K562 (cell line): ENCODE data around the gene FAM53B. TPM values are rescaled to one million over a fixed set of nuclear protein-coding genes. Genes with fewer than 3 reads are reported as not detected.

ENCODE experiments used
- ATAC-seq: fragments of 200-7000 bp; cut with Tn5 transposase; 3 replicates; pipeline ENCODE4 v1.9.1; 2020; ENCODE audit warnings: moderate library complexity
- BruUV-seq: library from RNA; stranded (reverse); fragments of 400-500 nt; replicated peaks from 2 replicates; lab custom pipeline; 2021; lab: Mats Ljungman, UMichigan
- CTCF ChIA-PET: fragments of 300-600 bp; formaldehyde crosslinking; extraction: SDS; loops from one replicate; lab custom pipeline; 2021; ENCODE audit warnings: low intra/inter-chr PET ratio; lab: Yijun Ruan, JAX
- POLR2A ChIA-PET: fragments of 300-600, 350-650 bp; sonication (Branson Sonifier 250); formaldehyde crosslinking; extraction: SDS; loops from one replicate; lab custom pipeline; 2021; ENCODE audit warnings: antibody characterized with exemption, inconsistent platforms; lab: Yijun Ruan, JAX
- DNase-seq, 4 experiments: peaks; one replicate each; pipeline versions ENCODE4 v3.0.0 to v3.0.0-alpha.2; 2011 to 2018; ENCODE audit warnings: low spot score in 3 of 4, mixed read lengths in 3 of 4; ENCODE audit errors: extremely low read depth in 1 of 4
- FAIRE-seq: peaks from 2 replicates; lab custom pipeline; 2011; peaks lifted over from hg19 to GRCh38; lab: Jason Lieb, UNC
- H2AFZ ChIP-seq: 2 replicates; pipeline ENCODE4 v1.6.0; 2011; ENCODE audit warnings: low read depth, low read length, control low read depth, inconsistent platforms
- H3K27ac ChIP-seq: fragments of 200-600 bp; 3 replicates; pipeline ENCODE4 v1.8.0; 2011; ENCODE audit warnings: low read depth, mild to moderate bottlenecking, control low read depth, inconsistent platforms, low read length, moderate library complexity, mixed read lengths; ENCODE audit errors: extremely low read depth
- H3K27me3 ChIP-seq, 2 experiments: fragments of 300-600 bp in 1 of 2; 2 replicates in 1 of 2; 3 replicates in 1 of 2; pipeline versions ENCODE4 v1.6.0 to v1.8.0; 2011; ENCODE audit warnings: inconsistent platforms in 2 of 2, low read length in 2 of 2, mild to moderate bottlenecking in 1 of 2, mixed read lengths in 1 of 2, moderate library complexity in 1 of 2; ENCODE audit not compliant: control insufficient read depth in 2 of 2, insufficient read depth in 2 of 2
- H3K36me3 ChIP-seq: fragments of 300-600 bp; 3 replicates; pipeline ENCODE4 v1.8.0; 2011; ENCODE audit warnings: mild to moderate bottlenecking, low read length, inconsistent platforms; ENCODE audit not compliant: control insufficient read depth, insufficient read depth
- H3K4me1 ChIP-seq, 2 experiments: fragments of 200-600 bp in 1 of 2; replicated peaks in 1 of 2; 2 replicates in 1 of 2; 3 replicates in 1 of 2; pipeline versions ENCODE4 v1.5.1 to v1.8.0; 2011; ENCODE audit warnings: inconsistent platforms in 2 of 2, low read length in 2 of 2, mild to moderate bottlenecking in 1 of 2, mixed read lengths in 1 of 2, moderate library complexity in 1 of 2; ENCODE audit not compliant: control insufficient read depth in 2 of 2, insufficient read depth in 2 of 2
- H3K4me2 ChIP-seq: 2 replicates; pipeline ENCODE4 v1.6.1; 2011; ENCODE audit warnings: low read length, control low read depth, inconsistent platforms, mixed read lengths; ENCODE audit not compliant: insufficient read depth
- H3K4me3 ChIP-seq: fragments of 200-600 bp; sonication (generic), shearing (Covaris generic); 2 replicates; pipeline ENCODE4 v1.5.1; 2016; ENCODE audit warnings: control low read depth, inconsistent platforms
- H3K79me2 ChIP-seq: fragments of 200-600 bp; 3 replicates; pipeline ENCODE4 v1.8.0; 2011; ENCODE audit warnings: low read length, inconsistent platforms; ENCODE audit not compliant: control insufficient read depth, insufficient read depth
- H3K9ac ChIP-seq, 2 experiments: 2 replicates each; pipeline versions ENCODE4 v1.6.0 to v1.6.1; 2011; ENCODE audit warnings: low read depth in 2 of 2, low read length in 2 of 2, control low read depth in 1 of 2, inconsistent platforms in 1 of 2, mild to moderate bottlenecking in 1 of 2, mixed read lengths in 1 of 2; ENCODE audit not compliant: insufficient read depth in 1 of 2
- H3K9me1 ChIP-seq: one replicate; pipeline ENCODE4 v1.6.0; 2011; ENCODE audit warnings: inconsistent platforms, mild to moderate bottlenecking, low read length, moderate library complexity; ENCODE audit not compliant: control insufficient read depth, insufficient read depth
- H3K9me3 ChIP-seq: replicated peaks from 2 replicates; pipeline ENCODE4 v1.5.1; 2011; ENCODE audit warnings: low read depth, low read length, inconsistent platforms; ENCODE audit not compliant: control insufficient read depth, insufficient read depth
- H4K20me1 ChIP-seq: replicated peaks from 2 replicates; pipeline ENCODE4 v1.6.1; 2011; ENCODE audit warnings: low read length, inconsistent platforms, mixed read lengths; ENCODE audit not compliant: control insufficient read depth, insufficient read depth
- CC2D1A ChIP-seq: fragments of 450-650 bp; IDR thresholded peaks from 2 replicates; pipeline ENCODE4 v1.6.1; 2017; ENCODE audit warnings: mild to moderate bottlenecking
- ELF2 ChIP-seq: fragments of 250-450 bp; sonication (Bioruptor Pico); IDR thresholded peaks from 2 replicates; pipeline ENCODE4 v1.5.0; 2021; ENCODE audit warnings: mild to moderate bottlenecking
- HDAC3 ChIP-seq: fragments of 450-650 bp; IDR thresholded peaks from 2 replicates; pipeline ENCODE4 v1.6.1; 2018; ENCODE audit warnings: borderline replicate concordance, mild to moderate bottlenecking, moderate library complexity; ENCODE audit not compliant: partially characterized antibody
- HNRNPH1 ChIP-seq: fragments of 200-400 bp; formaldehyde crosslinking; optimal IDR thresholded peaks from 2 replicates; pipeline ENCODE3; 2017; ENCODE audit warnings: low read depth, mild to moderate bottlenecking, low read length, moderate library complexity
- ILF3 ChIP-seq: fragments of 450-650 bp; IDR thresholded peaks from 2 replicates; pipeline ENCODE4 v1.6.1; 2018; ENCODE audit warnings: antibody characterized with exemption, mild to moderate bottlenecking, moderate library complexity, borderline replicate concordance
- MBD1 ChIP-seq: fragments of 250-450 bp; sonication (Bioruptor Pico); IDR thresholded peaks from 2 replicates; pipeline ENCODE4 v1.8.0; 2022; ENCODE audit warnings: inconsistent platforms
- NONO ChIP-seq, 2 experiments: fragments of 200-400 bp in 1 of 2; fragments of 450-650 bp in 1 of 2; formaldehyde crosslinking in 1 of 2; IDR thresholded peaks; 2 replicates each; pipeline ENCODE4 v1.6.1; 2017; ENCODE audit warnings: low read depth in 2 of 2, mild to moderate bottlenecking in 2 of 2, moderate library complexity in 2 of 2, low read length in 1 of 2
- POLR2G ChIP-seq: fragments of 200-400 bp; formaldehyde crosslinking; IDR thresholded peaks from 2 replicates; pipeline ENCODE4 v1.6.1; 2017; ENCODE audit warnings: low read depth, mild to moderate bottlenecking, antibody characterized with exemption, low read length, moderate library complexity
- ZBTB9 ChIP-seq: fragments of 450-650 bp; formaldehyde crosslinking; IDR thresholded peaks from 2 replicates; pipeline ENCODE4 v1.4.0; 2020; ENCODE audit warnings: mild to moderate bottlenecking, moderate library complexity
- ZNF277 ChIP-seq: fragments of 250-450 bp; sonication (Bioruptor Pico); IDR thresholded peaks from 2 replicates; pipeline ENCODE4 v1.8.0; 2022; ENCODE audit warnings: inconsistent platforms, mild to moderate bottlenecking, moderate library complexity, borderline replicate concordance
- ZNF354B ChIP-seq: fragments of 250-450 bp; sonication (Bioruptor Pico); IDR thresholded peaks from 2 replicates; pipeline ENCODE4 v1.4.0; 2020
- WGBS: fragments of 100-300 bp; shearing (Covaris generic); methylation state at CpG from one replicate; pipeline ENCODE4 v1.1.6; 2016; ENCODE audit warnings: low coverage, mixed read lengths; ENCODE audit not compliant: insufficient coverage; ENCODE audit errors: missing lambda C conversion rate; 5-methylcytosine and 5-hydroxymethylcytosine counted together
- in situ Hi-C: fragments of 300-500 bp; cut with MboI; formaldehyde crosslinking; loops from 4 replicates; pipeline ENCODE4 v1.15.0; 2018; ENCODE audit warnings: inconsistent platforms, mixed read lengths
- intact Hi-C: fragments of 100-400 bp; cut with micrococcal nuclease; formaldehyde crosslinking; loops from 2 replicates; pipeline ENCODE4 v1.14.2; 2022
- polyA plus RNA-seq, 8 experiments: library from polyadenylated mRNA; depleted of rRNA in 4 of 8; stranded (reverse) in 5 of 8; unstranded in 3 of 8; fragments of >200 nt; fragmentation: Nextera tagmentation in 2 of 8; fragmentation: Illumina TruSeq in 1 of 8; extraction: Ambion mirVana in 2 of 8; extraction: Trizol in 1 of 8; gene quantifications; 2 replicates each; pipeline versions ENCODE4 v1.2.1 to v1.2.3, GENCODE V29; 2011 to 2014; ENCODE audit warnings: inconsistent platforms in 1 of 8, missing spikeins in 1 of 8
- total RNA-seq, 7 experiments: library from RNA; depleted of rRNA in 6 of 7; stranded (reverse); fragments of >200 nt in 6 of 7; fragmentation: Illumina TruSeq in 2 of 7; extraction: Trizol in 2 of 7; gene quantifications; 2 replicates each; pipeline versions ENCODE4 v1.2.1 to v1.2.3, GENCODE V29; 2011 to 2021; ENCODE audit warnings: low replicate concordance in 1 of 7

Gene FAM53B
- total and polyA plus RNA-seq, 9 of the 15 experiments (the other 6 are each of a cell fraction or from before 2014, with no cell fraction given) = 0.03 to 16.5 (median 5.0) TPM

- Histone ChIP-seq H3K79me2 (peaks cover 3% of the 10 kb centered on the region; the same call in 2 of the 3 replicates), H3K9ac (no peak overlapping the region), H3K4me2 (no peak overlapping the region), H2AFZ (no peak overlapping the region), H3K9me3 (no peaks in the 10 kb centered on the region), H3K9me1 (no peaks in the 10 kb centered on the region), H3K4me3 (no peak overlapping the region), H4K20me1 (0 out of 2 replicates have a peak, but pooled peaks cover 4% of the 10 kb centered on the region), H3K27ac (no peak overlapping the region), H3K4me1 (peaks cover 11 to 27% of the 10 kb centered on the region in 2 experiments), H3K27me3 (no peaks in the 10 kb centered on the region), H3K36me3 (peaks cover 13% of the 10 kb centered on the region; the same call in 1 of the 3 replicates)
- ChIA-PET CTCF (no interaction called here), POLR2A (no interaction called here)
- TF ChIP-seq ELF2 (CRISPR knock-in tag) (no peak), POLR2G (0 out of 2 replicates have a peak, but pooled peaks have one; percentile 20), ZBTB9 (no peak)
- no TSS peak for BruUV-seq
- FAIRE-seq = no peak
- ATAC-seq = no peak
- in situ Hi-C loops (no loop called here), intact Hi-C loops (no loop called here)
- no peak for DNase-seq
- WGBS = 85% methylated on average over 11 of the region's 11 CpGs
Observed at GRCh38 chr10:124663766-124664360, 80.3 kb downstream of the FAM53B start.

- POLR2A ChIA-PET = no interaction called here
- CTCF ChIA-PET = no interaction called here
- WGBS = 89% methylated on average over 6 of the region's 8 CpGs
- TF ChIP-seq MBD1 (CRISPR knock-in tag) (no peak), ZNF277 (CRISPR knock-in tag) (no peak), NONO (IDR thresholded peaks at IDR 0.05; ENCODE audit: low read depth in 2 of 2, low read length in 1 of 2) (no peak), ILF3 (no peak), HDAC3 (no peak), HNRNPH1 (no peak), CC2D1A (no peak), ZNF354B (CRISPR knock-in tag) (no peak)
Observed at GRCh38 chr10:124663228-124663627, 81.0 kb downstream of the FAM53B start.

More at GRCh38 chr10:124663228-124663627, 81.0 kb downstream of the FAM53B start:
- no TSS peak for BruUV-seq
- in situ Hi-C loops = no loop called here
- Histone ChIP-seq H3K27me3 (no peaks in the 10 kb centered on the region), H3K9ac (no peak overlapping the region), H2AFZ (no peak overlapping the region), H3K4me3 (no peak overlapping the region), H3K4me2 (no peak overlapping the region), H3K9me3 (no peaks in the 10 kb centered on the region), H3K9me1 (no peaks in the 10 kb centered on the region), H3K4me1 (peaks cover 7 to 21% of the 10 kb centered on the region in 2 experiments), H4K20me1 (0 out of 2 replicates have a peak, but pooled peaks cover 4% of the 10 kb centered on the region), H3K79me2 (peaks cover under 1% of the 10 kb centered on the region; the same call in 1 of the 3 replicates), H3K27ac (no peak overlapping the region), H3K36me3 (peaks cover 13% of the 10 kb centered on the region; the same call in 1 of the 3 replicates)
- ATAC-seq (no peak), DNase-seq (no peak), FAIRE-seq (no peak)
- intact Hi-C loops = no loop called here
